Measurements from ENCODE around the gene XPNPEP1.

The XPNPEP1 gene

DNA sequence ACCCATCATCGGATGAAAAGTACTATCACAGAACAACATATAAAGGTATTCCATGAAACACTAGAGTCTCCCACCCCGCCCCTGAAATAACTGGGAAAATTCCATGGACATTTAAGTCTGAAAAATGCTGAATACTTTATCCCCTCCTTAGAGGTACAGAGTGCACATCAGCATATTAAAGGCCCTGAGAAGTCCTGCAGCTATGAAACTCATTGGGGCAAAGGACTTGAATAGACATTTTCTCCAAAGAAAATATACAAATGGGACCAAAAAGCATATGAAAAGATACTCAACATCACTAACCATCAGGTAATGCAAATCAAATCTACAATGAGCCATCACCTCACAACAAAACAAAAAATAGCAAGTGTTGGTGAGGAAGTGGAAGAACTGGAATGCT lies 18.9 kb downstream of the XPNPEP1 start:
- peaks cover 80 to 96% (median 92%) of the 10 kb centered on the region in 11 experiments for H3K36me3 ChIP-seq
- TF ChIP-seq Cebpa-rat (IDR thresholded peaks at IDR 0.05), result no peak
- no peak overlapping the region for H3K9ac ChIP-seq
- peaks cover 0 to 6% (median 0%) of the 10 kb centered on the region in 11 experiments; a peak in 1 of 22 replicates for H3K9me3 ChIP-seq (replicated peaks in 1 of 11)
- peak overlapping the region in 3 of 11 experiments; percentile 11 to 58 (median 54); a peak in 6 of 22 replicates for H3K4me2 ChIP-seq
- no peak overlapping the region for H3K4me3 ChIP-seq
- H3K27me3 ChIP-seq, result no peaks in the 10 kb centered on the region
- H3K27ac ChIP-seq, result no peak overlapping the region
- peaks cover 0 to 39% (median 3%) of the 10 kb centered on the region in 10 experiments; a peak in 11 of 20 replicates for H3K4me1 ChIP-seq
- H4K20me1 ChIP-seq, result peaks cover 0 to 36% (median 8%) of the 10 kb centered on the region in 11 experiments; a peak in 9 of 22 replicates

DNA sequence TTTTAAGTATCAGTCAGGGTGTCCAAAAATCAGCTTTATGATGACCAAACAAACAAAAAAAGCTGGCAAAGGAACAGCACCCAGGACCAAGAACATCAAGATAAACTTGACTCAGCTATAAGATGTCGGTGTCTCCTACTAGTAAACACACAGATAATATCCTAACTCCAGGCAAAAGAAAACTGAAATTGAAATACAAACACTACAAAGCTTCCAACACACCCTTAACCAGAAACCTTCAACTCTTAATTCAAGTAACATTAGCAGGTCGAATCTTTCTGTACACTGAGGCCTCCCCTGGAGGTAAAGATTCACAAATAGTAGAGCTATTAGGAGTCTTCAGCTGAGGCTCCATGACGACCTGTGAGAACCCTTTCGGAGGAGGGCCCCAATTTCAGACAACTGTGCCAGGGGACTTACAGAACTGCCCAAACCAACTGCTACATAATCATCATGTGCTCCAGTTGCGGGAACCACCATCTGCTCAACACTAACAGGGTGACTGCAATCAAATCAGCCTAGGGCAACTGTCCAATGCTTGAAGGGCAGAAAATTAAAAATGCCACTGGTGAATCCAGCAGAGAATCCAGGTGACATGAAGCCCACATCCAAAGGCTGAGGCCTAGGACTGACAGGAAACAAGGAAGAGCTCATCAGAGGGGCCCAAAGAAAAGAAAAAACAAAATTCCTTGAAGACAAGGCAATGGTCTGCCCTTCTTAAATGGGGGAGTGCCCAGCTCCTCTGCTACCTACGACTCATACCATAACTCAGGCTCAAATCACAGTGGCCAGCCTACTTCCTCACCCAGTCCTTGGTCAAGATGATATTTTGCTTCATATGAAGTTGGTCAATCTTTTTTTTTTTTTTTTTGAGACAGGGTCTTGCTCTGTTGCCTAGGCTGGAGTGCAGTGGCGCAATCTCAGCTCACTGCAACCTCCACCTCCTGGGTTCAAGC lies 20.0 kb downstream of the XPNPEP1 start:
- Histone ChIP-seq H3K27me3 (no peaks in the 10 kb centered on the region), H3K36me3 (peaks cover 80 to 96% (median 93%) of the 10 kb centered on the region in 11 experiments), H3K4me1 (peaks cover 0 to 46% (median 3%) of the 10 kb centered on the region in 10 experiments; a peak in 11 of 20 replicates), H3K27ac (peak overlapping the region in 4 of 11 experiments; percentile 2 to 22 (median 13); a peak in 4 of 22 replicates), H3K4me3 (no peak overlapping the region), H4K20me1 (peaks cover 0 to 40% (median 8%) of the 10 kb centered on the region in 11 experiments; a peak in 9 of 22 replicates), H3K9ac (no peak overlapping the region), H3K4me2 (peak overlapping the region in 5 of 11 experiments; percentile 11 to 58 (median 14); a peak in 7 of 22 replicates), H3K9me3 (replicated peaks in 1 of 11) (peaks cover 0 to 8% (median 0%) of the 10 kb centered on the region in 11 experiments; a peak in 1 of 22 replicates)
- TF ChIP-seq Cebpa-rat (IDR thresholded peaks at IDR 0.05), result no peak

DNA sequence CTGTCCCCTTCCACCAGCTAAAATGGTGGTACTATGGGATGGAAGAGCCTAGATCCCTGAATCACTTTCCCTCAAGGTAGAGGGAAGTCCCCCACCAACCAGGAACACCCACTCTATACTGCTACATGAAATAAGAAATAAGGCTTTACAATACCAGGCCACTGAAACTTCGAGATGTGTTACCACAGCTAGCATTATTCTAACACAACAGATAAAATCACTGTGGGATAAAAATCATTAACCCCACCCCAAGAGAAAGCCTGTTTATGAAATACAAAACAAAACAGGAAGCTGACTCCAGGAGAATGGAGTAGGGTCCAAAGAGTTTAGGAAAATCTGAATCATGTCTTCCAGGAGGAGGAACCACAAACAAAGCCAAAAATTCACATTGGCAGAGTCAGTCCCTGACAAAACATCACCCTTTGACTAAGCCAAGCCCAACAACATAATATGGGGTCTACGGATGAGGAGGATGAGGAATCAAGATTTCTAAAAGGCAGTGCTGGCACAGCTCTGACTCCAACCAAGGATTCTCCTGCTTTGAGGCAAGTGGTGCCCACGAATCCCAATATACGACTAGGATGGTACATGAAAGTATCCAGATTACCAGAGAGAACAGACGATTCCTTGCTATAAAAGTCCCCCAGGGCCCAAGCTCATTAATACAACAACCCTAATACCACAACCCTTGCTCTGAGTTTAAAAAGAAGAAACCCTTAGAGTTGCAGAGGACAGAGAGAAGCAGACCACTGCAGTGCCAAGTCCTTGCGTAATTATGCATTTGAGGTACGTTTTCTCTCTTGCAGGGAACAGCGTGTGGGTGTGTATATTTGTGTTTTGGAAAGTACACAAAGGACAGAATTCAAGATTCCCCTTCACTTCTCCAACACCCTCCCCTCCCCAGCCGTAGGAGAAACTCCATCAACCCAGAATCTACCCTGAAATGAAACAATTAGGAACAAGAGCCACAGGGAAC lies 23.7 kb downstream of the XPNPEP1 start:
- Histone ChIP-seq H3K4me2 (peak overlapping the region in 4 of 11 experiments; percentile 26 to 76 (median 55); a peak in 7 of 22 replicates), H3K9ac (no peak overlapping the region), H3K9me3 (replicated peaks in 1 of 11) (0 out of 22 replicates have a peak, but pooled peaks cover 0 to 8% (median 0%) of the 10 kb centered on the region in 11 experiments), H3K36me3 (peaks cover 54 to 90% (median 76%) of the 10 kb centered on the region in 11 experiments), H3K4me3 (no peak overlapping the region), H4K20me1 (peaks cover 0 to 59% (median 24%) of the 10 kb centered on the region in 11 experiments; a peak in 16 of 22 replicates), H3K27me3 (no peaks in the 10 kb centered on the region), H3K27ac (peak overlapping the region in 3 of 11 experiments; percentile 7 to 49 (median 13); a peak in 6 of 22 replicates), H3K4me1 (peaks cover 14 to 68% (median 21%) of the 10 kb centered on the region in 10 experiments)
- no peak for TF ChIP-seq Cebpa-rat (IDR thresholded peaks at IDR 0.05)

DNA sequence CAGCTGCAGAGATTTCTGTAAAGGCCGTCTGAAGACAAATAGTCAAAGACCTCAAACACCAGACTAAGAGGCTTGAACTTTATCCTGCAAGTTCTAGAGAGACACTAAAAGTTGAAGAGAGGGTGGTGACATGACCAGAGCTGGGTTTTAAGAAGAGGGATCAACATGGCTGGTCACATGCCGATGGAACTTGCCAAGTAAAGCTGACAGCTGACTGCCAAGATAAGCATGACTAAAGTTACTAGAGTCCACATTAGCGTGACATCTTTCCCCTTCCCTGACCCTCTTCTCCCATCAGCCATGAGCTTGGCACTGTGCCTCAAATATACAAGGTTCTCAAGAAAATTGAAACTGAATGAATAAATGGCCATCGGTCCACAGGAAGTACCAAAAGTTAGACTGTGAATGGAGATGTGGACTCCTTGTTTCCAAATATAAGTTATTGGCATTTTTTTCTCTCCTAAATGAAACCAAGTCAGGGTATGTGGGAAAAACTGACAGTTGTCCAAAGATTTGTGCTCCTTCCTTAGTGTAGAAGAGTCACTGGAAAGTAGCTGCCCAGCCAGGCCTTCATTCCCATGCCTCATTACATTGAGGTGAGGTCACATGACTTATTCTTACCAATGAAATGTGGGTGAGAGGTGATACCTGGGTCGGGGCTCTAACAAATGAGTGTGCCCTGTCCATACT lies 24.5 kb downstream of the XPNPEP1 start:
- Histone ChIP-seq H3K27me3 (no peaks in the 10 kb centered on the region), H3K9ac (no peak overlapping the region), H3K4me2 (peak overlapping the region in 3 of 11 experiments; percentile 44 to 76 (median 66); a peak in 6 of 22 replicates), H3K36me3 (peaks cover 45 to 87% (median 68%) of the 10 kb centered on the region in 11 experiments), H3K27ac (peak overlapping the region in 2 of 11 experiments; percentile 7 to 49; a peak in 3 of 22 replicates), H3K9me3 (replicated peaks in 1 of 11) (0 out of 22 replicates have a peak, but pooled peaks cover 0 to 8% (median 0%) of the 10 kb centered on the region in 11 experiments), H3K4me3 (no peak overlapping the region), H4K20me1 (peaks cover 0 to 63% (median 33%) of the 10 kb centered on the region in 11 experiments; a peak in 16 of 22 replicates), H3K4me1 (peaks cover 22 to 68% (median 29%) of the 10 kb centered on the region in 10 experiments)
- no peak for TF ChIP-seq Cebpa-rat (IDR thresholded peaks at IDR 0.05)

DNA sequence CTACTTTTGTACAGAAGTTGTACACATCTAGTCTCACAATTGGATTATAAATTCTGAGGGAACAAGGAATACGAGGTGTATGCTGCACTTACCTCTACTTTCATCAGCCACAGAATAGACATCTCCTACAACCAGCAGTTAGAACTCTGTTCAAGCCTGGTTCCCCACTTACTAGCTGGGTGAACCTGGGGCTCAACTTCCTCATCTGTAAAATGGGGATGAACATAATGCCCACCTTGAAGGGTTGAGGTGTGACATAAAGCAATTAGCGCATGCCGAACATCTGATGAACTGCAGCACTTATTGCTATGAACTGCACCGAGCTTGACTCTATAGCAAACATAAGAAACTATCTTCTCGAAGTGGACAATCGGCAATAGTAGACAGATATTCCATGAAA lies 25.3 kb downstream of the XPNPEP1 start:
- Histone ChIP-seq H3K36me3 (peaks cover 45 to 87% (median 68%) of the 10 kb centered on the region in 11 experiments), H3K4me3 (no peak overlapping the region), H3K27ac (no peak overlapping the region), H3K4me1 (peaks cover 23 to 67% (median 32%) of the 10 kb centered on the region in 10 experiments), H3K27me3 (no peaks in the 10 kb centered on the region), H4K20me1 (peaks cover 0 to 65% (median 33%) of the 10 kb centered on the region in 11 experiments; a peak in 16 of 22 replicates), H3K4me2 (no peak overlapping the region), H3K9ac (no peak overlapping the region), H3K9me3 (replicated peaks in 1 of 11) (0 out of 22 replicates have a peak, but pooled peaks cover 0 to 8% (median 0%) of the 10 kb centered on the region in 11 experiments)
- no peak for TF ChIP-seq Cebpa-rat (IDR thresholded peaks at IDR 0.05)

DNA sequence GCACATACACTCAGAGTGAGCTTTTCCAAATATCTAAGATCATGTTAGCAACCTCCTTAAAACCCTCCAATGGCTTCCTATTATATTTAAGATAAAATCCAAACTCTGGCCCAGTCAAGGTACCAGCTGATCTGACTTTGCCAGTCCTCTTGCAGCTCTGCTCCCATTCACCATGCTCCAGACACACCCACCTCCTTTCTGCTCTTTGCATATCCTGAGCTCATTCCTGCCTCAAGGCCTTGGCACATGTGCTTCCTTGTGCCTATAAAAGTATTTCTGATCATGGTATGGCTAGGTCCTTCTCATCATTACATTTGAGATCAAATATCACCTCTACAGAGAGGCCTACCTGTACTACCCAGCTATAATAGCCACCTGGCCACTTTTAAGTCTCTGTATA lies 27.5 kb downstream of the XPNPEP1 start:
- Histone ChIP-seq H3K27me3 (no peaks in the 10 kb centered on the region), H3K4me1 (peaks cover 23 to 67% (median 38%) of the 10 kb centered on the region in 10 experiments), H3K4me2 (peak overlapping the region in 10 of 11 experiments; percentile 14 to 59 (median 38); a peak in 14 of 22 replicates), H3K4me3 (no peak overlapping the region), H4K20me1 (peaks cover 0 to 67% (median 28%) of the 10 kb centered on the region in 11 experiments; a peak in 16 of 22 replicates), H3K36me3 (peaks cover 49 to 91% (median 72%) of the 10 kb centered on the region in 11 experiments), H3K9me3 (replicated peaks in 1 of 11) (0 out of 22 replicates have a peak, but pooled peaks cover 0 to 8% (median 0%) of the 10 kb centered on the region in 11 experiments), H3K27ac (peak overlapping the region in 1 of 11 experiments; percentile 4; a peak in 1 of 22 replicates), H3K9ac (no peak overlapping the region)
- TF ChIP-seq Cebpa-rat (IDR thresholded peaks at IDR 0.05), result no peak

DNA sequence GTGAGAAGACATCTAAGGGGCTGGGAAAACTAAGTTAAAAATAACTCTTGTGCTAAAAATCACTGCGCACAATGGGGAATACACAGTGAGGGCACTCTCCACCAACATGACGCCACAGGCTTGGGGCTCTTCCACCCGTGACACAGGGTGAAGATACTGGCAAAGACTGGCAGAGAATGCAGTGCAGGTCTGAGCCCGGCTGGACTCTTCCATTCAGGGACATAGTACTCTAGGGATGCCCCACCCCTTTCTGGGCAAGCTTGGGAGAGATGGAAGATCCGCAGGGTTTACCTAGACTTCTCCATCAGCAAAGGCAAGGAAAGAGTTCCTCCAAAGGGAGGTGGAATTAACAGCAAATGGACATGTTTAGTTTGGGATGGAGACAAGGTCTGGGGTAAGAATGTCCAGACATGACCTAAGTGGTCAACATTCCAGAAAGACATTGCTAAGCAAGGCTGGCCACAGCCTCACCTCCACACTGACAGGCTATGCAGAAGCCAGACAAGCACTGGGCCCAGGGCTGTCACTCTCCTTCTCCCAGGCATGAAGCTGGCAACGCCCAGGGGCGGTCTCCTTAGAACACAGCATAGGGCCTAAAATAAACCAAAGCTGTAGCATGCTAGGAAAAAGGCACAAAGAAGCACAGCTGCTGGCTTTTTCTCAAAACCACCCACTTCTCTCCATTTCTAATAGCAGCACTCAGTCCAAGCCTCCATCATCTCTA lies 28.1 kb downstream of the XPNPEP1 start:
- no peak overlapping the region for H3K9ac ChIP-seq
- H3K4me3 ChIP-seq, result no peak overlapping the region
- peak overlapping the region; percentile 5 to 59 (median 32); a peak in 19 of 22 replicates for H3K4me2 ChIP-seq
- peaks cover 0 to 65% (median 28%) of the 10 kb centered on the region in 11 experiments; a peak in 16 of 22 replicates for H4K20me1 ChIP-seq
- peak overlapping the region in 3 of 11 experiments; percentile 4 to 53 (median 33); a peak in 4 of 22 replicates for H3K27ac ChIP-seq
- no peaks in the 10 kb centered on the region for H3K27me3 ChIP-seq
- H3K36me3 ChIP-seq, result peaks cover 55 to 92% (median 73%) of the 10 kb centered on the region in 11 experiments
- no peak for TF ChIP-seq Cebpa-rat (IDR thresholded peaks at IDR 0.05)
- peaks cover 23 to 65% (median 38%) of the 10 kb centered on the region in 10 experiments for H3K4me1 ChIP-seq
- H3K9me3 ChIP-seq (replicated peaks in 1 of 11), result 0 out of 22 replicates have a peak, but pooled peaks cover 0 to 8% (median 0%) of the 10 kb centered on the region in 11 experiments
